Posterior cingulate gyrus (tissue), 11 donors: ENCODE results near the gene ATP2B1.
"Not testable (repeated sequence)": the region's sequence is repeated elsewhere in the genome, so short reads cannot be mapped to it uniquely, and the experiment has no call there.

Experiments used
- DNase-seq, 10 donors: peaks; one replicate each; pipeline versions ENCODE4 v3.0.0 to v3.0.0-alpha.2; 2020 to 2021; ENCODE audit warnings: mixed read lengths in 3 of 10
- intact Hi-C: fragments of 100-400 bp; cut with DNase I; formaldehyde crosslinking; loops from one replicate; pipeline ENCODE4 v1.15.1; 2023

ATP2B1 gene

GRCh38 chr12:89717759-89718523 lies 9.3 kb upstream of the ATP2B1 start:
- intact Hi-C loops, result no loop called here
- DNase-seq, result no peak

DNA sequence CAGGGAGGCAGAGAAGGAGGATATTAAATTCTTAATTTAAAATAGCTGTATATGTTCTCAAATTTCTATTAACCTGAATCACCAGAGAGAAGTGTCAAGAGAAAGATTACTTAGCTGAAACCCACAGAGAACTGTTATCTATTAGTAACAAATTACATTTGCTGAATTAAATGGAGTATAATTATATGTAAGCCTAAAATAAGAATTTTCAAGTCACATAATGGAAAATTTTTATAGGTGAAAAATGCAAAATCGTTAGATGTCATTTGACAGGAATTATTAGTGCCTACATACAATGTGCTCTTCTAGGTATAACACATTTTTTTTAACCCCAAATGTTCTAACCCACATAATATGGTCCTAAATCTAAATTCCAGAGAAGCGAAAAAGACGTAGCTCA lies 4.1 kb upstream of the ATP2B1 start:
- DNase-seq, result no peak
- intact Hi-C loops, result no loop called here

DNA sequence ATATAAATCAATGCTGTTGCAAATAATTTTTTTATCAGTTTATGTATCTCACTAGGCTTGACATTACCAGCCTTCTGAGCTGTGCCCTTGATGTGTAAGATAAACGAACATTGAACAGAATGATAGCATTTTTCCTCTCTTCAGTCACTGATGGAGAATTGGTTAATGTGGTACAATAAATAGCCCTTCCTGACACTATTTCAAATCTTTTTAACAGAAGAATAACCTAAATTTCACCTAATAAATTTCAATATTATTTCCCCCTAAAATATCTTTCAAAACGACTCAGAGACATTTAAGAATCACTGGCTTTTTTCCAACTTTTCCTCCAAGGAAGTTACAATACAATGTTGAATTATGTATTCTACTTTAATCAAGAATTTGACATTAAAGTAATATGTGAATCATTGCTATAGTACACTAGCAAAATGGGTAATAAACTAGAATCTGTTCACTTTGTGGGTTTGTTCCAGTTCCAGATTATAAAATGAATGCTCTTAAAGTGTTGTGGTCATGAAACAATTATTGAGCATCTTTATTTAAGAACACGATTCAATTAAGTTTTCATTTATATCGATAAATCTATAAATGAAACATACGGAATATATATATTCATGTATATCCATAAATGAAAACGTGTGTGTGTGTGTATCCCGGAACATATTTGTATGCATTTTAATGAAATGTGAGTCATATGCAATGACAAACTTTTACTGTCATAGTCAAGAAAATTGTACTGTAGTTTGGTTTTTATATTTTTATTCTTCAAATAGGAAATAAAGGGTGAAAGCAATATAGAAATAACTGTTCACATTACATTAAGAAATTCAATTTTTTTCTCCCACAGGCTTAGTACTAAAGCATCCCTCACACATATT lies 2.5 kb upstream of the ATP2B1 start:
- intact Hi-C loops, result no loop called here
- no peak for DNase-seq

GRCh38 chr12:89709995-89710872 lies 1.6 kb upstream of the ATP2B1 start:
- intact Hi-C loops, result loop anchor here (5.0 kb wide), 2 partner anchors 163 to 238 kb away; no protein-coding TSS in a partner anchor
- peak; percentile 44 to 91 (median 66) for DNase-seq

- intact Hi-C loops, result loop anchor here (5.0 kb wide), 2 partner anchors 162 to 237 kb away; no protein-coding TSS in a partner anchor
- DNase-seq, result peak; percentile 94 to 99 (median 97)
Observed at GRCh38 chr12:89709157-89709994, 738 bp upstream of the ATP2B1 start.

- DNase-seq, result peak in 9 of 10 donors; percentile 16 to 89 (median 28)
- intact Hi-C loops, result loop anchor here (5.0 kb wide), 2 partner anchors 161 to 236 kb away; no protein-coding TSS in a partner anchor
Observed at GRCh38 chr12:89707703-89708564, 704 bp downstream of the ATP2B1 start.

DNA sequence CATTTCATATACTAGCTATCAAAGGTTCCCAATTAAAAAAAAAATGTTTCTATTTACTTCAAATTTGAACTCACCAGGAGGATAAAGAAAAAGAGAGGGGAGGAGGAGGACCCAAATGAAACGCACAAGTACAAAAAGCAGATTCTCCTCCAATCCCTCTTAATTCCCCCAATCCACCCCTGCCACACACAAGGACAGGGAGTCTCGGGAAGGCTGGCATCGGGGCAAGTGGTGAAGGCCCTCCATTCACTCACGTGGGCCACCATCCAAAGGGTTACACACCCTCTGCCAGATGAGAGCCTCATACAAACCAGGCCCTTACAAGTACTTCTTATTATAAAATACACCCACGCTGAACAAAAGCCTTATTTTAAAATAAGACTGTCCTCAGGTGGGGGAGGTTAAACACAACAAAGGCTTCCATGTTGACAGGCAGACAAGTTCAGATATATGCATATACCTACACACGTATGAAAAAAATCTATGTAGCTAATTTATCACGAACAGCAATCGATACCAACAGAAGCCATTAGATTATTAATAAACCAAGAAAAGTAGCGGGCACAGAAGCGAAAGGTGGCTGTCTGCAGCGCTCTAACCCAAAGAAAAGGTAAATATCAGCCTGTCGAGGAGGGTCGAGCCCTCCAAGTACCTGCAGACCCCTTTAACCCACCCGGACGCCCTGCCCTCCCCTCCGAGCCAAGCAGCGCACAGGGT lies 1.5 kb downstream of the ATP2B1 start:
- intact Hi-C loops, result loop anchor here (5.0 kb wide), 2 partner anchors 160 to 235 kb away; no protein-coding TSS in a partner anchor
- DNase-seq, result peak; percentile 20 to 88 (median 39)

DNA sequence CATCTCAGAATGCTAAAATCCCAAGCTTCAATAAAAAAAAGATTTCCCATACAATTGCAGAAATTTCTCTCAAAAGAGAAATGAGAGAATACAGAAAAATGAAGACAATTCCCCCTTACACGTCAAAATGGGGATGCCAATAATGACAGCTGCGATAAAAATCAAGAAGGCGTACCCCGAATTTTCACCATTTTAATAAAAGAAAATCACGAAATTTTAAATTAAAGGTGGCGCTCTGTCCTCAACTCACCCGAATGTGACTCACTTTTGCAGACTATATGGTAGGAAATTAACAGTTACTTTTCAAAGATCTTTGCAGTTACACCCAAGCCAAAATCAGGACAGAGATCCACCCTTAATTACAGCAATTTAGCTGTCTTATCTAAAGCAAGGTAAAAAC lies 2.1 kb downstream of the ATP2B1 start:
- DNase-seq, result no peak
- intact Hi-C loops, result loop anchor here (5.0 kb wide), 2 partner anchors 159 to 234 kb away; no protein-coding TSS in a partner anchor

DNA sequence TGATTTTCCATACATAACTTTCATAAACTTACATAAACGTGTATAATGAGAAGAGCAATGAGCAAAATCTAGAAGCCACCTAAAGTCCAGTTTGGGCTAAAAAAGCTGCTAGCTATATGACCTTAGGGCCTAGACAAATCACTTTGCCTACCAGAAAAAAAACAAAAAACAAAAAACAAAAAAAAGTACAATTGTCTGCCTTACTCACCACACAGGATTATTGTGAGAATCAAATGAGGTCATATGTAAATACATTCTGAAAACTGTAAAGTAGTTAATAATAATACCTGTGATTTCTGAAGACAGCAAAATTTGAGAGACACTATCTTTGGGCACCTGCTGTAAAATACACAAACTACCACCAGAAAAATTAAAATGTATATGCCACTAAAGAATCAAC lies 4.2 kb downstream of the ATP2B1 start:
- no peak for DNase-seq
- intact Hi-C loops, result no loop called here

- no peak for DNase-seq
- intact Hi-C loops, result no loop called here
Observed at GRCh38 chr12:89703768-89704167, 4.9 kb downstream of the ATP2B1 start.

DNA sequence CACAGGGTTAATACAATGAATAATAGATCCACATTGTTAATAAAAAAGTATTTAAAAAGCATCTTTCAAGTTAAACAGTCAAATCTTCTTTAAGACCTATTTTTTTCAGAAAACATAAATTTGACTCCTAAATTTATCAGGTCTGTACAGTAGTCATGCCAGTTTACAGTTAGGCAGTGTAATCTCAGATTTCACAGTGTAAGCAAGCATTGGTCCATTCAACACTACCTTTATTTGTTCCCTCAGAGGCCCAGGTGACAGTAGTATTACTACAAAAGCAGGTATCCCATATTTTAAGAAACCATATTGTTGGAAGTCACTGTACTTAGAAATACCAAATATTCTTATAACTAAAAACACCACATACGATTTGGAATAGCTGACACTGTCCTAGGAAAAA lies 6.1 kb downstream of the ATP2B1 start:
- intact Hi-C loops, result no loop called here
- DNase-seq, result no peak

GRCh38 chr12:89701606-89702206 lies 6.9 kb downstream of the ATP2B1 start:
- DNase-seq, result no peak
- intact Hi-C loops, result no loop called here

- intact Hi-C loops, result no loop called here
- no peak for DNase-seq
Observed at GRCh38 chr12:89700191-89700810, 8.3 kb downstream of the ATP2B1 start.

DNA sequence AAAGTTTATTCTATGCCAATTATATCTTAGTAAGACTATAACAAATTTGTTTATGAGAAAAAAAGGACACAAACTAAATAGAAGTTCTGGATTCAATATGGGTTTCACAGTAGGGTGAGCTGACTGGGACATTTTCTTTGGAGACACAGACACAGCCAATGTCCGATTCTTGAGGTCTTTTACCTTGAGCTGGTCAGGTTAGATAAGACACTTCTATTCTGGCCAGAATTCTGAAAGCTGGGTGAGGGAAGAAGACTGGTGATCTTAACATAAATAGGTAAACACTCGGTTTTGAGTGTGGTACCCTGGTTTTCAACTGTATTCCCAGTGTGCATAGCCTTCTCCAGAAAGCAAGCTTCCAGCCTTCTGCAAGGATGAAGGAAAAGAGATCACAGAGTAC lies 10.0 kb downstream of the ATP2B1 start:
- intact Hi-C loops, result no loop called here
- DNase-seq, result no peak

GRCh38 chr12:89697728-89698127 lies 10.9 kb downstream of the ATP2B1 start:
- intact Hi-C loops, DNase-seq: not testable (repeated sequence)

GRCh38 chr12:89697296-89697695 lies 11.3 kb downstream of the ATP2B1 start:
- intact Hi-C loops, result no loop called here
- no peak for DNase-seq

DNA sequence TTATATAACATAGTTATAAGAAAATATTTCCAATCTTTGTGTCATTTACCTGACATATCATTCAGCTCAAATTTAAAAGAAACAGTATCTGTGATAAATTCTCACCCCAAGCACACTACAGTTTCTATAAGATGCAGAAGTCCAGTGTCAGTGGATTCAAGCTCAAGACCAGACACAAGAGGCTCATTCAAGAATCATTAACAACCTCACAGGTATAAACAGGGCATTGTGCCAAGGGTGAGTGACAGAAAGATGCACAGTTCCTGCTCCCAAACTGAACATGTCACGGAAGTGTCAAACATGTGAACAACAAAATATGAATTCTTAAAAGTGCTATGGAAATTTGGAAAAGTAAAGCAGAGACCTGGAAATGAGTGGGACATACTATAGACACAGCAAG lies 12.8 kb downstream of the ATP2B1 start:
- intact Hi-C loops, result no loop called here
- DNase-seq, result no peak
